Measurements from ENCODE around the gene LPP.

LPP gene

GRCh38 chr3:188392076-188392475 lies 238.1 kb downstream of the LPP start:
- DNase-seq (ENCODE audit: low read depth in 2 of 2, low spot score in 1 of 2), result no peak

DNA sequence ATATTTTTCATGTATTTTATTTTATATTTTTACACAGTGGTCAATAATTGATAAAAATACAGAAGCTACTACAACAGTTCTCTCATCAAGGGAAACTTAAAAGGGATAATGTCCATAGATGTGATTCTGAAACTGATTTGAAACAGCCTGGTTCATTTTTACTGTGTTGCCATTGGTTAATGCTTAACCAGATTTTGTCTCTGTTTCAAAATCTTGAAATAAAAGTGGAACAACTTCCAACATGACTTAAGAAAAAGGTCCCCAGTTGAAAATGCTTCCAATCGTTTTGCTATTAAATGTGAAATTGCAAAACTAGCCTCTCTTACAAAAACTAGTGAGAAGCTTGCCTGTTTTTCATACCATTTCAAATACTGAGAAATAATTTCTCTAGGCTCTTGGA lies 240.7 kb downstream of the LPP start:
- DNase-seq (ENCODE audit: low read depth in 2 of 2, low spot score in 1 of 2), result no peak

DNA sequence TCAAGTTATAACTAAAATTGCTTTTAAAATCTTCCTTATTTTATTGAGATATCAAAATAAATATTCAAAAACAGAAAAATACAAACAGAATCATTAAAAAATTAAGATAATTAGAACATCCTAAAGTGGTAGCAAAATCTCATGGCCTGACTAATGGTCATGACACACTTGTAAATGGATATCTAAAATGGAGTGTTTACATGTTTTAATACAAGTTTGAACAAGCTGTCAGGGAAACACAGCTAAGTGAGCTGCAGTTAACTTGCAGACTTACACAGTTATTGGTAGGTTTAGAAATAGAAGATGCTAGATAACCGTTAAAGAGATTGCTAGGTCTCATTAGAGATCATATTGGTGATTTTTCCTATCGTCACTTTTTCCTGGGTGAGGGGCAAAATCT lies 242.3 kb downstream of the LPP start:
- no peak for DNase-seq (ENCODE audit: low read depth in 2 of 2, low spot score in 1 of 2)

GRCh38 chr3:188396900-188397299 lies 242.9 kb downstream of the LPP start:
- no peak for DNase-seq (ENCODE audit: low read depth in 2 of 2, low spot score in 1 of 2)

DNA sequence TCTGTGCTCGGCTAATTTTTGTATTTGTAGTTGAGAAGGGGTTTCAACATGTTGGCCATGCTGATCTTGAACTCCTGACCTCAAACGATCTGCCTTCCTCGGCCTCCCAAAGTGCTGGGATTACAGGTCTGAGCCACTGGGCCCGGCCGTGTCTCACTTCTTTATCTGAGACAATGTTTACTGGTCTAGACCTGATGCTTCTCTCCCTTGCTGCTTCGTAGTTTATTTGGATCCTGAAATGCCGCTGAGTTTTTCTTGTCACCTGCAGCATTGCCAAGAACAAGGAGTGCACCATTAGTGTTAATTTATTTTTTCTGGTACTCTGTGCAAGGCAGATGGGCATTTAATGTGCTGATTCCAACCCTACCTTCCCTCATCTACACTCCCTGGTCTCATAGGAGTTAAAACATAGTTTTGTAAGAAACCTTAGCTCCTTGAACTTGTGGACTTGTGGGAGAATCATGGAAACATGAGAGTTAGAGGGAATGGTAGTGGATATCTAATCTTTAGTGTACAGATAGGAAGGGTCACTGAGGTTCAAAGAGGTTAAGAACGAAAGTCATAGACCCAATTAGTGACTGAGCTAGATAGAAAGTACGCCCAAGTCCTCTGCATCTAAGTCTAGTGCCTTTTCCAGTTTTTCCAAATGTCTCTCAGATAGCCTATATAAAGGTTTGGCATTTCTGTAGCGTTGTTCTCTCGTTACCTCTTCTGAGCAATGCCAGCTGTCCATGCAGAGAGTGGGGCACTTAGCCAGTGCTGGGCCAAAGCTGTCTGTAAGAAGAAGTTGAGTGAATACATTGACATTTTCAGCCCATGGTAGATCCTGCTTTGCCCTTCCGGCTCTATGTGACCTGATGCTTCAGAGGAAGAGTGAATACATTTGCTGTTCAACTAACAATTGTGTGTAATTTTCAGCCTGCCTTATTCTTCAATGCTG lies 244.1 kb downstream of the LPP start:
- DNase-seq (ENCODE audit: low read depth in 2 of 2, low spot score in 1 of 2), result no peak

GRCh38 chr3:188400494-188401243 lies 246.7 kb downstream of the LPP start:
- no peak for DNase-seq (ENCODE audit: low read depth in 2 of 2, low spot score in 1 of 2)

- DNase-seq (ENCODE audit: low read depth in 2 of 2, low spot score in 1 of 2), result no peak
Observed at GRCh38 chr3:188401244-188401993, 247.5 kb downstream of the LPP start.

- no peak for DNase-seq (ENCODE audit: low read depth in 2 of 2, low spot score in 1 of 2)
Observed at GRCh38 chr3:188402229-188402628, 248.3 kb downstream of the LPP start.

DNA sequence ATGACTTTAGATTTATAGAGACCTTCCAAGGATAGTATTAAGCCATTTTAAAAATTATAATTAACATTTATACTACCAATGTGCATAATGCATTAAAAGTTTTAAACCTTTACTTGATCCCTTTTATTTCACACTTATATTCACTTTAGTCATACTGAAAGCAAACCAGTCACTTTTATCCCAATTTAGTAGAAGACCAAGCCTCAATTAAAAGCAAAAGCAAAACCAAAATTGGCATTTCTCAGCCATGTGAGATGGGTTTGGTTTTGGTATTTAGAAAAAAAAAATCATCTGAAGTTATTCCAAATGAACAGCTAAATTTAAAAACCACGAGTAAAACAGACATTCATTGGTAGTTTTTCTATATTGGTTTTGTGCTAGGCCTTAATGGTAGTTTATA lies 249.4 kb downstream of the LPP start:
- DNase-seq (ENCODE audit: low read depth in 2 of 2, low spot score in 1 of 2), result no peak

- DNase-seq (ENCODE audit: low read depth in 2 of 2, low spot score in 1 of 2), result no peak
Observed at GRCh38 chr3:188404124-188404523, 250.2 kb downstream of the LPP start.

GRCh38 chr3:188404701-188405100 lies 250.7 kb downstream of the LPP start:
- DNase-seq (ENCODE audit: low read depth in 2 of 2, low spot score in 1 of 2), result no peak

GRCh38 chr3:188407158-188407880 lies 253.4 kb downstream of the LPP start:
- DNase-seq (ENCODE audit: low read depth in 2 of 2, low spot score in 1 of 2), result no peak

DNA sequence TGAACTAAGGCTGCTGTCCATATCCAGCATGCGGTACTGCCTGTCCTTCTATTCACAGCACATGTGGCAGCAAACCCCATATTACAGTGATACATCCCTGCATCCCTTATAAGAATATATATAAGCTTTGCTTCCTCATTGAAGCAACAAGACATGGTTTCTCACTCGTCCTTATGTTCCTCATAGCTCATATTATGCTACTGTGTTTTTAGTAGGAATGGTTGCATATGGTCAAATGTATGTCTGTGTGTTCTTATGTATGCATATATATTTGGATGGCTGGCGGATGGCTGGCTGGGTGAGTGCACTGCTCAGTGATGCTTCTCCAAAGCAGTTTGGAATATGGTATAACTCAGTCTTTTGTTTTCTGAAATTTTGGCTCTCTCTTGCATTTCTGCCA lies 254.9 kb downstream of the LPP start:
- DNase-seq (ENCODE audit: low read depth in 2 of 2, low spot score in 1 of 2), result no peak

GRCh38 chr3:188411750-188412149 lies 257.8 kb downstream of the LPP start:
- DNase-seq (ENCODE audit: low read depth in 2 of 2, low spot score in 1 of 2), result no peak

DNA sequence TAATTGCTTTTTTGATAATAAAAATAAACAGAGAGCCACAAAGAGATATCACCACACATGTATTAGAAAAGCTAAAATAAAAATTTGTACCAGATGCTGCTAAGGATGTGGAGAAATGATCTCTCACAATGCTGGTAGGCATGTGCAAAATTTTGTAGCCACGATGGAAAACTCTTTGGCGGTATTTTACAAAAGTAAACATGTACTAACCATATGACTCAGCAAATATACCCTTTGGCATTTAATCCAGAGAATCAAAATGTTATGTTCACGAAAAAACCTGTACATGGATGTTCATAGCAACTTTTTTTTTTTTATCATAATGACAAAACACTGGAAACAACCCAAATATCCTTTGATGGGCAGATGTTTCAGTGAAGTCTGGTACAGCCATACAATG lies 261.2 kb downstream of the LPP start:
- DNase-seq (ENCODE audit: low read depth in 2 of 2, low spot score in 1 of 2), result no peak

GRCh38 chr3:188416041-188416440 lies 262.1 kb downstream of the LPP start:
- no peak for DNase-seq (ENCODE audit: low read depth in 2 of 2, low spot score in 1 of 2)

DNA sequence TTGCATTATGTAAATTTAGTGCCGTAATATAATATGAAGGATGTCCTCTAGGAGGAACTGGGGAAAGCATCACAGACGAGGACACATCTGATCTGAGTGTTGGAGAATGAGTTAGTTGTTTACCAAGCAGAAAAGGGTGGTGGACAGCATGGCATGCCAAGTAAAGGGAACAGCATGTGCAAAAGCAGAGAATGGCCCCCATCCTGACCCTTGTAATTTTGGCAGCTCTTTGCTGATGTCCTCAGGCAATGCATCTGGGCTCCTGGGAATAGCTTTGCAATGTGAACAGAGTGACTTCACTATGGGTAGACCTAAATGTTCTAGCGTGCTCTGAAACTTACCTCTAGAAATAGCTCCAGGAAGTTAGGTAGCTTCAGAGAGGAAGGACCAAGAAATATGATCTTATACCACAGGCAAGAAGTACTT lies 263.3 kb downstream of the LPP start:
- DNase-seq (ENCODE audit: low read depth in 2 of 2, low spot score in 1 of 2), result no peak

- DNase-seq (ENCODE audit: low read depth in 2 of 2, low spot score in 1 of 2), result no peak
Observed at GRCh38 chr3:188417766-188418165, 263.8 kb downstream of the LPP start.

DNA sequence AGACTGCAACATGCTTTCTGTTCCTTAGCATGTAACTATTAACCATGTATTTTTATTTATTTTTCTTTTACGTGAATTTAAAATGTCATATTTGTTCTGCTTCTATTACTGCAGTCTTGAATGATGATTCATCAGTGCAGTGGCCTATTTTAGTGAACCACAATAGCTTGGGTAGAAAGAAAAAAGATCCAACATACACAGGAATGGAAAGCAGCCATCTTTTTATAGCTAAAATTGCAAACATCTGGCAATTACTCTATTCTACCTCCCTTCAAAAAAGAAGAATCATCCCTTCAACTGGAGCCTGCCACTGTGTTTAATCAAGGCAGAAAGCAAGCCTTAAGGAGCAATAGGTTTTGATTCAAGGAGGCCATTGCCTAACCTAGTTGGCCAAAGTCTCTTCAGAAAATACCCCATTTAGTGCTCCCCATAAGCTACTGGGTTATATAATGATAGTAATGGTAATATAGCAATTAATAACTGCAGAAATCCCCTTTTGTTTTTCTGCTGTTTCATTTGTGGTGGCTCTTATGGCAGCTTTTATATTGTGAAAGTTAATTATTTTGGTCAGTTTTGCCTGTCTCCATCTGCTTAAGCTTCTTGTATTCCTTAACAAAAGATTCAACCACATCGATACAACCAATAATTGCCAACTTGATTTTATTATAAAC lies 267.3 kb downstream of the LPP start:
- DNase-seq (ENCODE audit: low read depth in 2 of 2, low spot score in 1 of 2), result no peak

GRCh38 chr3:188421836-188422540 lies 268.0 kb downstream of the LPP start:
- DNase-seq (ENCODE audit: low read depth in 2 of 2, low spot score in 1 of 2), result no peak

Measured in stimulated activated CD8-positive, alpha-beta memory T cell treated with anti-CD3 and anti-CD28 coated beads, Interleukin-4, amount 100 ng/mL, for 4 hours (primary cell).